ENCODE measurements around the gene SRBD1. TPM values are rescaled to one million over a fixed set of nuclear protein-coding genes. Genes with fewer than 3 reads are reported as not detected.

Gene SRBD1
- total RNA-seq, 1 experiment from 2014 or later: 22.8 TPM

- no peak overlapping the region for H3K4me3 Mint-ChIP-seq
- ChIA-PET POLR2A (no interaction called here), CTCF (no interaction called here)
- peaks cover 21% of the 10 kb centered on the region for H3K36me3 Mint-ChIP-seq
- peak overlapping the region; percentile 45; the same call in 1 of the 2 replicates for H3K27ac Mint-ChIP-seq
- no peak for ATAC-seq
- TF ChIP-seq NR1H2 (CRISPR knock-in tag; IDR thresholded peaks at IDR 0.05) (no peak), GTF2I (CRISPR knock-in tag; conservative IDR thresholded peaks at IDR 0.05) (no peak), GRHL2 (CRISPR knock-in tag; IDR thresholded peaks at IDR 0.05; ENCODE audit: insufficient replicate concordance, severe bottlenecking) (no peak), TP53 (CRISPR knock-in tag; IDR thresholded peaks at IDR 0.05) (no peak)
- no peaks in the 10 kb centered on the region for H3K27me3 Mint-ChIP-seq (ENCODE audit: low read depth)
- H3K4me1 Mint-ChIP-seq: peaks cover 40% of the 10 kb centered on the region
- H3K9me3 Mint-ChIP-seq: no peaks in the 10 kb centered on the region; the same call in 1 of the 2 replicates
- no peak for DNase-seq (ENCODE audit: low spot score)
These were observed 42.1 kb downstream of the SRBD1 start for GRCh38 chr2:45568935-45569334.

- Mint-ChIP-seq H3K4me1 (peaks cover 40% of the 10 kb centered on the region), H3K4me3 (no peak overlapping the region), H3K9me3 (no peaks in the 10 kb centered on the region; the same call in 1 of the 2 replicates), H3K36me3 (peaks cover 15% of the 10 kb centered on the region), H3K27ac (peak overlapping the region; percentile 88), H3K27me3 (ENCODE audit: low read depth) (no peaks in the 10 kb centered on the region)
- POLR2A ChIA-PET: interaction anchor here (0.7 kb wide), 1 partner anchor 349 kb away, joined by 3 read pairs; no protein-coding TSS in a partner anchor
- CTCF ChIA-PET: interaction anchor here (0.7 to 1.7 kb wide), 4 partner anchors 11 to 555 kb away, joined by 3 to 7 read pairs (median 4); no protein-coding TSS in a partner anchor
- no peak for DNase-seq (ENCODE audit: low spot score)
- TF ChIP-seq E2F4 (CRISPR knock-in tag; IDR thresholded peaks at IDR 0.05; ENCODE audit: borderline replicate concordance, low read depth) (no peak), MXD4 (CRISPR knock-in tag; IDR thresholded peaks at IDR 0.05; ENCODE audit: borderline replicate concordance) (no peak), TCF7 (CRISPR knock-in tag; IDR thresholded peaks at IDR 0.05; ENCODE audit: low read depth) (no peak), PREB (CRISPR knock-in tag; IDR thresholded peaks at IDR 0.05; ENCODE audit: borderline replicate concordance) (no peak), ZNF138 (CRISPR knock-in tag; conservative IDR thresholded peaks at IDR 0.05) (no peak)
- no peak for ATAC-seq
These were observed 42.9 kb downstream of the SRBD1 start for GRCh38 chr2:45567974-45568789.

GRCh38 chr2:45567288-45567963 is 43.6 kb downstream of the SRBD1 start:
- ATAC-seq: no peak
- Mint-ChIP-seq H3K9me3 (no peaks in the 10 kb centered on the region; the same call in 1 of the 2 replicates), H3K27ac (peak overlapping the region; percentile 84), H3K4me1 (peaks cover 40% of the 10 kb centered on the region), H3K4me3 (no peak overlapping the region), H3K36me3 (peaks cover 9% of the 10 kb centered on the region), H3K27me3 (ENCODE audit: low read depth) (no peaks in the 10 kb centered on the region)
- no peak for DNase-seq (ENCODE audit: low spot score)
- ChIA-PET POLR2A (interaction anchor here (0.6 to 0.7 kb wide), 2 partner anchors 348 to 1164 kb away, joined by 3 to 4 read pairs; no protein-coding TSS in a partner anchor), CTCF (interaction anchor here (0.7 to 1.7 kb wide), 4 partner anchors 11 to 554 kb away, joined by 3 to 7 read pairs (median 4); no protein-coding TSS in a partner anchor)
- TF ChIP-seq ESRRA (CRISPR knock-in tag; IDR thresholded peaks at IDR 0.05; ENCODE audit: borderline replicate concordance): no peak
- TF ChIP-seq NR2C2 (CRISPR knock-in tag; IDR thresholded peaks at IDR 0.05): no peak
- no peak for TF ChIP-seq MYBL2 (CRISPR knock-in tag; IDR thresholded peaks at IDR 0.05)
- no peak for TF ChIP-seq MAX (CRISPR knock-in tag; IDR thresholded peaks at IDR 0.05)
- TF ChIP-seq JAZF1 (CRISPR knock-in tag; IDR thresholded peaks at IDR 0.05): no peak
- TF ChIP-seq FOXP1 (CRISPR knock-in tag; IDR thresholded peaks at IDR 0.05; ENCODE audit: borderline replicate concordance): no peak
- TF ChIP-seq SP1 (CRISPR knock-in tag; conservative IDR thresholded peaks at IDR 0.05): no peak
- no peak for TF ChIP-seq KAT7 (CRISPR knock-in tag; IDR thresholded peaks at IDR 0.05; ENCODE audit: borderline replicate concordance)
- TF ChIP-seq CREM (CRISPR knock-in tag; IDR thresholded peaks at IDR 0.05): no peak
- no peak for TF ChIP-seq OVOL2 (CRISPR knock-in tag; IDR thresholded peaks at IDR 0.05; ENCODE audit: borderline replicate concordance)
- TF ChIP-seq SOX15 (CRISPR knock-in tag; IDR thresholded peaks at IDR 0.05): no peak
- no peak for TF ChIP-seq PRDM15 (CRISPR knock-in tag; IDR thresholded peaks at IDR 0.05)
- no peak for TF ChIP-seq ERG (CRISPR knock-in tag; IDR thresholded peaks at IDR 0.05)
- no peak for TF ChIP-seq EMX1 (CRISPR knock-in tag; IDR thresholded peaks at IDR 0.05)
- TF ChIP-seq GTF2I (CRISPR knock-in tag; conservative IDR thresholded peaks at IDR 0.05): no peak

Data from WTC11 (cell line).